HG02678 (cell line): ENCODE measurements around the gene ORMDL2.
"Not testable (repeated sequence)": the region's sequence is repeated elsewhere in the genome, so short reads cannot be mapped to it uniquely, and the experiment has no call there.

Experiments used
- ATAC-seq: cut with Tn5 transposase; IDR thresholded peaks from one replicate; pipeline ENCODE4 v1.9.1; 2021; ENCODE audit warnings: mild to moderate bottlenecking, moderate library complexity; ENCODE audit not compliant: unreplicated experiment

The ORMDL2 gene

GRCh38 chr12:55827806-55828205, 10.0 kb downstream of the ORMDL2 start:
- ATAC-seq = no peak

- ATAC-seq = no peak
These were observed 10.5 kb downstream of the ORMDL2 start for GRCh38 chr12:55828357-55828756.

GRCh38 chr12:55829967-55830600, 12.2 kb downstream of the ORMDL2 start:
- ATAC-seq = peak; percentile 22

GRCh38 chr12:55830601-55831446, 13.0 kb downstream of the ORMDL2 start:
- ATAC-seq = no peak

- no peak for ATAC-seq
These were observed 13.6 kb downstream of the ORMDL2 start for GRCh38 chr12:55831447-55831815.

- ATAC-seq = no peak
These were observed 15.2 kb downstream of the ORMDL2 start for GRCh38 chr12:55833056-55833455.

- not testable (repeated sequence) for ATAC-seq
These were observed 16.6 kb downstream of the ORMDL2 start for GRCh38 chr12:55834400-55834799.

- no peak for ATAC-seq
These were observed 20.5 kb downstream of the ORMDL2 start for GRCh38 chr12:55838361-55838760.

GRCh38 chr12:55839345-55840140, 21.7 kb downstream of the ORMDL2 start:
- ATAC-seq = no peak

- ATAC-seq = no peak
These were observed 22.9 kb downstream of the ORMDL2 start for GRCh38 chr12:55840581-55841351.

GRCh38 chr12:55842681-55843429, 25.0 kb downstream of the ORMDL2 start, which contains the start of gene MMP19:
Gene MMP19, minus strand, starts transcription at chr12:55842936. Its CDS starts 106 bp downstream, at chr12:55842830.
- ATAC-seq = no peak

- no peak for ATAC-seq
These were observed 25.6 kb downstream of the ORMDL2 start for GRCh38 chr12:55843431-55843830.

- no peak for ATAC-seq
These were observed 27.1 kb downstream of the ORMDL2 start for GRCh38 chr12:55844961-55845360.

GRCh38 chr12:55845361-55845760, 27.5 kb downstream of the ORMDL2 start:
- ATAC-seq = no peak

GRCh38 chr12:55845785-55846496, 28.1 kb downstream of the ORMDL2 start:
- ATAC-seq = no peak

GRCh38 chr12:55847033-55847432, 29.2 kb downstream of the ORMDL2 start:
- ATAC-seq = no peak

GRCh38 chr12:55847603-55848291, 29.9 kb downstream of the ORMDL2 start:
- ATAC-seq = no peak

- ATAC-seq = no peak
These were observed 31.9 kb downstream of the ORMDL2 start for GRCh38 chr12:55849616-55850343.
